GM21576 (cell line): ENCODE data around the gene GLTPD2.

Experiments
- ATAC-seq: cut with Tn5 transposase; IDR thresholded peaks from one replicate; pipeline ENCODE4 v1.9.1; 2021; ENCODE audit warnings: mild to moderate bottlenecking, moderate library complexity; ENCODE audit not compliant: unreplicated experiment

GLTPD2 gene

GRCh38 chr17:4807605-4808377, 19.0 kb downstream of the GLTPD2 start:
- no peak for ATAC-seq

- no peak for ATAC-seq
These were observed 19.6 kb downstream of the GLTPD2 start for GRCh38 chr17:4808378-4808767.

- ATAC-seq, result no peak
These were observed 22.0 kb downstream of the GLTPD2 start for GRCh38 chr17:4810696-4811290.

- no peak for ATAC-seq
These were observed 22.7 kb downstream of the GLTPD2 start for GRCh38 chr17:4811471-4811870.

GRCh38 chr17:4812690-4813089, 23.9 kb downstream of the GLTPD2 start:
- ATAC-seq, result no peak

GRCh38 chr17:4815043-4815675, 26.4 kb downstream of the GLTPD2 start:
- ATAC-seq, result no peak

- ATAC-seq, result no peak
These were observed 28.1 kb downstream of the GLTPD2 start for GRCh38 chr17:4816826-4817225.

- ATAC-seq, result no peak
These were observed 29.5 kb downstream of the GLTPD2 start for GRCh38 chr17:4818276-4818675.

- ATAC-seq, result no peak
These were observed 34.1 kb downstream of the GLTPD2 start for GRCh38 chr17:4822835-4823234.

GRCh38 chr17:4823373-4824089, 34.8 kb downstream of the GLTPD2 start:
- no peak for ATAC-seq

- no peak for ATAC-seq
These were observed 38.6 kb downstream of the GLTPD2 start for GRCh38 chr17:4827399-4827798.

- peak; percentile 10 for ATAC-seq
These were observed 44.0 kb downstream of the GLTPD2 start for GRCh38 chr17:4832829-4833177.

GRCh38 chr17:4833178-4833940, 44.6 kb downstream of the GLTPD2 start, which contains the start of gene MINK1:
TSS of gene MINK1 (plus strand) at chr17:4833340. CDS start at chr17:4833584, 244 bp downstream.
- peak; percentile 81 for ATAC-seq

- no peak for ATAC-seq
These were observed 45.3 kb downstream of the GLTPD2 start for GRCh38 chr17:4833941-4834680.

- no peak for ATAC-seq
These were observed 45.9 kb downstream of the GLTPD2 start for GRCh38 chr17:4834681-4835020.

GRCh38 chr17:4836221-4836620, 47.5 kb downstream of the GLTPD2 start:
- no peak for ATAC-seq

GRCh38 chr17:4837471-4838308, 48.9 kb downstream of the GLTPD2 start:
- no peak for ATAC-seq

GRCh38 chr17:4838309-4838785, 49.6 kb downstream of the GLTPD2 start:
- ATAC-seq, result no peak

- no peak for ATAC-seq
These were observed 50.5 kb downstream of the GLTPD2 start for GRCh38 chr17:4839221-4839620.
